Gastroesophageal sphincter (tissue), 3 donors: ENCODE data around the gene EXOC3L2.

Source experiments
- EP300 ChIP-seq: sonication (generic); formaldehyde crosslinking; IDR thresholded peaks from one replicate; pipeline ENCODE4 v1.6.1; 2017; ENCODE audit warnings: antibody characterized with exemption, mild to moderate bottlenecking
- TF ChIP-seq, protein P1 (sequence below), 4 experiments: fragments of 200-600 bp in 2 of 4; fragments of 450-650 bp in 2 of 4; sonication (generic) in 1 of 4; IDR thresholded peaks; one replicate each; pipeline ENCODE4 v1.5.1; 2017 to 2019; ENCODE audit warnings: antibody characterized with exemption in 4 of 4, mild to moderate bottlenecking in 2 of 4, moderate library complexity in 2 of 4

GRCh38 chr19:45189971-45190370 is 55.2 kb downstream of the EXOC3L2 start:
- TF ChIP-seq EP300, result no peak
- TF ChIP-seq, protein P1, sequence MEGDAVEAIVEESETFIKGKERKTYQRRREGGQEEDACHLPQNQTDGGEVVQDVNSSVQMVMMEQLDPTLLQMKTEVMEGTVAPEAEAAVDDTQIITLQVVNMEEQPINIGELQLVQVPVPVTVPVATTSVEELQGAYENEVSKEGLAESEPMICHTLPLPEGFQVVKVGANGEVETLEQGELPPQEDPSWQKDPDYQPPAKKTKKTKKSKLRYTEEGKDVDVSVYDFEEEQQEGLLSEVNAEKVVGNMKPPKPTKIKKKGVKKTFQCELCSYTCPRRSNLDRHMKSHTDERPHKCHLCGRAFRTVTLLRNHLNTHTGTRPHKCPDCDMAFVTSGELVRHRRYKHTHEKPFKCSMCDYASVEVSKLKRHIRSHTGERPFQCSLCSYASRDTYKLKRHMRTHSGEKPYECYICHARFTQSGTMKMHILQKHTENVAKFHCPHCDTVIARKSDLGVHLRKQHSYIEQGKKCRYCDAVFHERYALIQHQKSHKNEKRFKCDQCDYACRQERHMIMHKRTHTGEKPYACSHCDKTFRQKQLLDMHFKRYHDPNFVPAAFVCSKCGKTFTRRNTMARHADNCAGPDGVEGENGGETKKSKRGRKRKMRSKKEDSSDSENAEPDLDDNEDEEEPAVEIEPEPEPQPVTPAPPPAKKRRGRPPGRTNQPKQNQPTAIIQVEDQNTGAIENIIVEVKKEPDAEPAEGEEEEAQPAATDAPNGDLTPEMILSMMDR (IDR thresholded peaks at IDR 0.05), result no peak
